H1 (cell line): ENCODE results near the gene EPHA6. TPM values are rescaled to one million over a fixed set of nuclear protein-coding genes. Genes with fewer than 3 reads are reported as not detected.

Experiments used
- CTCF ChIA-PET: fragments of 300-600 bp; sonication (Branson Sonifier 250); formaldehyde crosslinking; loops from one replicate; lab custom pipeline; 2021; ENCODE audit not compliant: partially characterized antibody; lab: Charles Lee
- POLR2A ChIA-PET: fragments of 300-600 bp; sonication (Branson Sonifier 250); formaldehyde crosslinking; loops from one replicate; lab custom pipeline; 2021; ENCODE audit warnings: inconsistent platforms; ENCODE audit not compliant: partially characterized antibody; lab: Charles Lee
- DNase-seq, 2 experiments: peaks; one replicate each; pipeline versions ENCODE4 v3.0.0 to v3.0.0-alpha.2; 2010 to 2022; ENCODE audit warnings: low spot score in 2 of 2, low read depth in 1 of 2, mixed read lengths in 1 of 2
- FAIRE-seq: peaks from 2 replicates; lab custom pipeline; 2011; peaks lifted over from hg19 to GRCh38; lab: Jason Lieb, UNC
- H2AFZ ChIP-seq: 2 replicates; pipeline ENCODE4 v1.8.1; 2012; ENCODE audit warnings: low read length, inconsistent platforms
- H2AK5ac ChIP-seq: 2 replicates; pipeline ENCODE4 v1.6.1; 2013; ENCODE audit warnings: low read depth, low read length
- H2BK120ac ChIP-seq: replicated peaks from 2 replicates; pipeline ENCODE3; 2013; ENCODE audit warnings: low read depth, low read length, inconsistent platforms
- H2BK12ac ChIP-seq: 2 replicates; pipeline ENCODE4 v1.6.1; 2013; ENCODE audit warnings: low read depth, low read length
- H2BK15ac ChIP-seq: 2 replicates; pipeline ENCODE4 v1.6.1; 2013; ENCODE audit warnings: low read length
- H2BK20ac ChIP-seq: 2 replicates; pipeline ENCODE4 v1.6.1; 2013; ENCODE audit warnings: low read length
- H2BK5ac ChIP-seq: 2 replicates; pipeline ENCODE4 v1.6.1; 2013; ENCODE audit warnings: low read depth, low read length
- H3K14ac ChIP-seq: 2 replicates; pipeline ENCODE4 v1.6.1; 2013; ENCODE audit warnings: inconsistent platforms; ENCODE audit not compliant: insufficient read length
- H3K18ac ChIP-seq: 2 replicates; pipeline ENCODE4 v1.6.1; 2013; ENCODE audit warnings: low read length; ENCODE audit errors: extremely low read depth
- H3K23ac ChIP-seq: 2 replicates; pipeline ENCODE4 v1.6.1; 2013; ENCODE audit warnings: inconsistent platforms; ENCODE audit not compliant: insufficient read length
- H3K23me2 ChIP-seq: 2 replicates; pipeline ENCODE4 v1.6.1; 2013; ENCODE audit warnings: low read depth, low read length
- H3K27ac ChIP-seq: 2 replicates; pipeline ENCODE4 v1.6.1; 2011; ENCODE audit warnings: low read depth, low read length, inconsistent platforms
- H3K27me3 ChIP-seq, 4 experiments: replicated peaks in 1 of 4; 1 replicate in 1 of 4; 2 replicates in 3 of 4; pipeline versions ENCODE4 v1.6.1 to v1.8.1; 2011 to 2013; ENCODE audit warnings: low read length in 3 of 4, mild to moderate bottlenecking in 3 of 4, inconsistent platforms in 2 of 4, mixed read lengths in 2 of 4, moderate library complexity in 1 of 4; ENCODE audit not compliant: control insufficient read depth in 3 of 4, insufficient read depth in 3 of 4; ENCODE audit errors: extremely low read depth in 1 of 4
- H3K36me3 ChIP-seq, 4 experiments: 2 replicates each; pipeline versions ENCODE4 v1.6.1 to v1.8.1; 2011 to 2013; ENCODE audit warnings: mild to moderate bottlenecking in 4 of 4, low read length in 3 of 4, moderate library complexity in 2 of 4, control low read depth in 1 of 4, inconsistent platforms in 1 of 4; ENCODE audit not compliant: insufficient read depth in 4 of 4, control insufficient read depth in 2 of 4
- H3K4ac ChIP-seq: replicated peaks from 2 replicates; pipeline ENCODE3; 2013; ENCODE audit warnings: low read length, low read depth, mixed read lengths, inconsistent platforms; ENCODE audit not compliant: insufficient read length
- H3K4me1 ChIP-seq, 4 experiments: replicated peaks in 1 of 4; 1 replicate in 1 of 4; 2 replicates in 3 of 4; pipeline versions ENCODE4 v1.6.1 to v1.8.1; 2011 to 2013; ENCODE audit warnings: low read length in 3 of 4, inconsistent platforms in 2 of 4, mixed read lengths in 1 of 4; ENCODE audit not compliant: insufficient read depth in 4 of 4, control insufficient read depth in 3 of 4
- H3K4me2 ChIP-seq, 2 experiments: 2 replicates each; pipeline versions ENCODE4 v1.6.1 to v1.8.1; 2011 to 2013; ENCODE audit warnings: low read depth in 2 of 2, low read length in 2 of 2, control low read depth in 1 of 2, inconsistent platforms in 1 of 2, mild to moderate bottlenecking in 1 of 2; ENCODE audit not compliant: insufficient read depth in 1 of 2
- H3K4me3 ChIP-seq, 4 experiments: fragments of 200-600, 300-600 bp in 1 of 4; sonication (generic), shearing (Covaris generic), sonication (Bioruptor Twin) in 1 of 4; 2 replicates each; pipeline versions ENCODE4 v1.5.1 to v1.8.1; 2011 to 2016; ENCODE audit warnings: low read length in 4 of 4, low read depth in 3 of 4, control low read depth in 2 of 4, inconsistent platforms in 2 of 4, mild to moderate bottlenecking in 2 of 4, mixed read lengths in 1 of 4, moderate library complexity in 1 of 4; ENCODE audit not compliant: insufficient read depth in 2 of 4; ENCODE audit errors: extremely low read depth in 1 of 4
- H3K56ac ChIP-seq: replicated peaks from 2 replicates; pipeline ENCODE3; 2013; ENCODE audit warnings: low read depth, mild to moderate bottlenecking, mixed read lengths, low read length, inconsistent platforms; ENCODE audit not compliant: insufficient read length
- H3K79me1 ChIP-seq: 2 replicates; pipeline ENCODE4 v1.6.1; 2013; ENCODE audit warnings: low read depth, low read length, control low read depth
- H3K79me2 ChIP-seq, 2 experiments: 2 replicates each; pipeline versions ENCODE4 v1.6.1 to v1.8.1; 2012 to 2013; ENCODE audit warnings: low read length in 2 of 2, mild to moderate bottlenecking in 2 of 2, inconsistent platforms in 1 of 2; ENCODE audit not compliant: insufficient read depth in 2 of 2, control insufficient read depth in 1 of 2
- H3K9ac ChIP-seq, 4 experiments: replicated peaks in 1 of 4; 1 replicate in 1 of 4; 2 replicates in 3 of 4; pipeline versions ENCODE4 v1.6.1 to v1.8.1; 2011 to 2013; ENCODE audit warnings: low read depth in 3 of 4, low read length in 3 of 4, control low read depth in 2 of 4, mild to moderate bottlenecking in 2 of 4, moderate library complexity in 2 of 4, inconsistent platforms in 1 of 4; ENCODE audit errors: extremely low read depth in 1 of 4
- H3K9me3 ChIP-seq, 2 experiments: 2 replicates each; pipeline versions ENCODE4 v1.6.1 to v1.8.1; 2012 to 2013; ENCODE audit warnings: mild to moderate bottlenecking in 2 of 2, moderate library complexity in 2 of 2, control low read depth in 1 of 2, inconsistent platforms in 1 of 2, low read depth in 1 of 2, low read length in 1 of 2, mixed read lengths in 1 of 2; ENCODE audit not compliant: insufficient read depth in 2 of 2
- H4K20me1 ChIP-seq, 2 experiments: replicated peaks in 1 of 2; 2 replicates each; pipeline versions ENCODE3 to v1.8.1; 2011 to 2013; ENCODE audit warnings: inconsistent platforms in 2 of 2, low read length in 2 of 2, mild to moderate bottlenecking in 1 of 2; ENCODE audit not compliant: insufficient read depth in 2 of 2, control insufficient read depth in 1 of 2
- H4K5ac ChIP-seq: 2 replicates; pipeline ENCODE4 v1.6.1; 2013; ENCODE audit warnings: low read length, low read depth, mixed read lengths, inconsistent platforms; ENCODE audit not compliant: insufficient read length
- H4K8ac ChIP-seq: 2 replicates; pipeline ENCODE4 v1.8.0; 2013; ENCODE audit warnings: mild to moderate bottlenecking, moderate library complexity, low read length, inconsistent platforms; ENCODE audit not compliant: insufficient read depth; ENCODE audit errors: extremely low read depth
- H4K91ac ChIP-seq: replicated peaks from 2 replicates; pipeline ENCODE3; 2013; ENCODE audit warnings: low read length, mixed read lengths, inconsistent platforms; ENCODE audit not compliant: insufficient read length
- CBX5 ChIP-seq: fragments of 300-800, 300-1000 bp; sonication (generic); IDR thresholded peaks from 2 replicates; pipeline ENCODE4 v1.7.1; 2016; ENCODE audit warnings: antibody characterized with exemption, low read length, low read depth
- MAFK ChIP-seq: IDR thresholded peaks from 2 replicates; pipeline ENCODE4 v1.6.1; 2012; ENCODE audit warnings: low read depth, mild to moderate bottlenecking, improper control_type of control experiment, low read length
- WGBS, 2 experiments: shearing (Covaris generic) in 1 of 2; methylation state at CpG; one replicate each; pipeline versions ENCODE4 v1.1.6 to v1.1.7; 2013 to 2015; ENCODE audit warnings: low lambda C conversion rate in 2 of 2, mixed read lengths in 2 of 2, inconsistent platforms in 1 of 2, low coverage in 1 of 2, missing lambda C conversion rate in 1 of 2; ENCODE audit not compliant: insufficient replicate concordance in 2 of 2, insufficient coverage in 1 of 2, insufficient read length in 1 of 2; ENCODE audit errors: extremely low coverage in 1 of 2, missing lambda C conversion rate in 1 of 2; 5-methylcytosine and 5-hydroxymethylcytosine counted together
- polyA plus RNA-seq, 7 experiments: library from polyadenylated mRNA; depleted of rRNA in 3 of 7; stranded (reverse) in 5 of 7; unstranded in 2 of 7; fragments of >200 nt in 5 of 7; fragments of 200-250 nt in 2 of 7; gene quantifications; 1 replicate in 5 of 7; 2 replicates in 1 of 7; 4 replicates in 1 of 7; pipeline versions ENCODE4 v1.2.1 to v1.2.3, GENCODE V29; 2011 to 2013; ENCODE audit warnings: missing spikeins in 2 of 7, mixed read lengths in 2 of 7
- total RNA-seq: library from RNA; stranded (reverse); fragmentation: NEBNext Ultra II Directional; extraction: Animal tissue kit (Norgen Biotek cat#: 25700); gene quantifications from 2 replicates; pipeline ENCODE4 v1.2.1, GENCODE V29; 2021
- TF ChIP-seq, protein P1 (sequence below): IDR thresholded peaks from 2 replicates; pipeline ENCODE4 v1.6.1; 2011; ENCODE audit warnings: low read length, improper control_type of control experiment

EPHA6 gene
- total and polyA plus RNA-seq, 2 of the 8 experiments (the other 6 are each of a cell fraction or from before 2014, with no cell fraction given) = 0.83 to 3.2 TPM

DNA sequence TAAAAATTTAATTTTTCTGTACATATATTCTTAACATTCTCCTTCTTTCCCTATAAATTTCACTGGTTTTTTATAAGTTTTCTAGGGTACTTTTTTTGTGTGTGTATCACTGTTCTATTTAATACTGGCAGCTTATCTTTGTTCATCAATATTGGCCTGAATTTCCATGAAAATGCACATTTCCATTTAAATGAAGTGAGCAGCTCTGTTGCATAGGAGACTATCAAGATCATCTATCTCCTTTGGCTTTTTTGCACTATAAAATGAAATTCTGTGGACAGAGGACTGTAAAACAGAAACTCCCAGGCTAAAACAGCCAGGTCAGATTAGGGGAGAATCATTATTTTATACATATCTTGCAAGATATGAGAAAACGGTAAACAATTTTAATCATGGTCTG is 673.2 kb downstream of the EPHA6 start:
- H2BK15ac ChIP-seq = no peak overlapping the region
- H3K56ac ChIP-seq = no peak overlapping the region
- H2BK120ac ChIP-seq = no peak overlapping the region
- H3K14ac ChIP-seq = no peak overlapping the region
- H2AK5ac ChIP-seq = no peak overlapping the region
- H3K79me2 ChIP-seq = no peaks in the 10 kb centered on the region
- no peaks in the 10 kb centered on the region for H3K9me3 ChIP-seq
- H3K36me3 ChIP-seq = no peaks in the 10 kb centered on the region
- H3K23ac ChIP-seq = no peak overlapping the region
- H3K4ac ChIP-seq = no peak overlapping the region
- FAIRE-seq (no peak), DNase-seq (no peak)
- H3K79me1 ChIP-seq = no peaks in the 10 kb centered on the region
- no peak overlapping the region for H4K8ac ChIP-seq
- POLR2A ChIA-PET = no interaction called here
- no peak overlapping the region for H2BK5ac ChIP-seq
- no peak overlapping the region for H3K18ac ChIP-seq
- no peaks in the 10 kb centered on the region for H3K27me3 ChIP-seq
- no peaks in the 10 kb centered on the region for H3K4me1 ChIP-seq
- H4K5ac ChIP-seq = no peak overlapping the region
- H4K20me1 ChIP-seq = no peaks in the 10 kb centered on the region
- CTCF ChIA-PET = no interaction called here
- no peak overlapping the region for H3K4me3 ChIP-seq
- no peak overlapping the region for H2AFZ ChIP-seq
- H3K4me2 ChIP-seq = no peak overlapping the region
- H3K23me2 ChIP-seq = no peaks in the 10 kb centered on the region
- 95% methylated on average over 1 of the region's 1 CpG; no CpG with 5 or more reads in 1 of the 2 experiments for WGBS, 2 experiments
- H2BK12ac ChIP-seq = no peak overlapping the region
- no peak overlapping the region for H3K9ac ChIP-seq
- H2BK20ac ChIP-seq = no peak overlapping the region
- no peak overlapping the region for H3K27ac ChIP-seq
- no peak overlapping the region for H4K91ac ChIP-seq
- TF ChIP-seq CBX5 (no peak), MAFK (no peak)
- TF ChIP-seq, protein P1, sequence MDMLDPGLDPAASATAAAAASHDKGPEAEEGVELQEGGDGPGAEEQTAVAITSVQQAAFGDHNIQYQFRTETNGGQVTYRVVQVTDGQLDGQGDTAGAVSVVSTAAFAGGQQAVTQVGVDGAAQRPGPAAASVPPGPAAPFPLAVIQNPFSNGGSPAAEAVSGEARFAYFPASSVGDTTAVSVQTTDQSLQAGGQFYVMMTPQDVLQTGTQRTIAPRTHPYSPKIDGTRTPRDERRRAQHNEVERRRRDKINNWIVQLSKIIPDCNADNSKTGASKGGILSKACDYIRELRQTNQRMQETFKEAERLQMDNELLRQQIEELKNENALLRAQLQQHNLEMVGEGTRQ = no peak
